ENCODE data around the gene SDK1. TPM values are rescaled to one million over a fixed set of nuclear protein-coding genes. Genes with fewer than 3 reads are reported as not detected.

SDK1 gene
- total and polyA plus RNA-seq, 2 experiments from 2014 or later = not detected

- no peak overlapping the region for H2AFZ ChIP-seq
- no peaks in the 10 kb centered on the region for H3K9me2 ChIP-seq (ENCODE audit: insufficient read depth)
- peaks cover 3% of the 10 kb centered on the region for H3K9me3 ChIP-seq (ENCODE audit: low read depth)
- no peak overlapping the region for H3K4me3 ChIP-seq
- no peaks in the 10 kb centered on the region for H3K36me3 ChIP-seq (ENCODE audit: low read depth)
- DNase-seq = no peak
- TF ChIP-seq EZH2 (IDR thresholded peaks at IDR 0.05; ENCODE audit: insufficient read depth, poor library complexity, severe bottlenecking) (no peak), EZH2phosphoT487 (IDR thresholded peaks at IDR 0.05; ENCODE audit: insufficient read depth, low read depth) (no peak)
- no peak overlapping the region for H3K9ac ChIP-seq
- 28 to 60% methylated on average over 3 to 8 of the region's 8 CpGs for WGBS, 2 experiments (ENCODE audit: low coverage in 1 of 2, low lambda C conversion rate in 2 of 2, missing lambda C conversion rate in 2 of 2)
- H3K4me2 ChIP-seq (ENCODE audit: unreplicated experiment) = no peak overlapping the region
- H3K27ac ChIP-seq = no peak overlapping the region
- H3F3A ChIP-seq (ENCODE audit: insufficient read depth) = no peaks in the 10 kb centered on the region
- no peaks in the 10 kb centered on the region for H4K20me1 ChIP-seq (ENCODE audit: insufficient read depth)
- H3K79me2 ChIP-seq (ENCODE audit: insufficient read depth) = no peaks in the 10 kb centered on the region
- no peaks in the 10 kb centered on the region for H3K4me1 ChIP-seq (ENCODE audit: insufficient read depth)
- no peaks in the 10 kb centered on the region for H3K27me3 ChIP-seq (replicated peaks; ENCODE audit: insufficient read depth)
- in situ Hi-C loops (cut with MboI) = no loop called here
Observed at GRCh38 chr7:4000934-4001333, 699.9 kb downstream of the SDK1 start.

GRCh38 chr7:4001742-4002141 is 700.7 kb downstream of the SDK1 start:
- in situ Hi-C loops (cut with MboI) = no loop called here
- H3K9me3 ChIP-seq (ENCODE audit: low read depth) = peaks cover under 1% of the 10 kb centered on the region
- no peaks in the 10 kb centered on the region for H3K9me2 ChIP-seq (ENCODE audit: insufficient read depth)
- TF ChIP-seq EZH2phosphoT487 (IDR thresholded peaks at IDR 0.05; ENCODE audit: insufficient read depth, low read depth) (no peak), EZH2 (IDR thresholded peaks at IDR 0.05; ENCODE audit: insufficient read depth, poor library complexity, severe bottlenecking) (no peak)
- H3K4me1 ChIP-seq (ENCODE audit: insufficient read depth) = no peaks in the 10 kb centered on the region
- H3K27me3 ChIP-seq (replicated peaks; ENCODE audit: insufficient read depth) = no peaks in the 10 kb centered on the region
- H3K4me3 ChIP-seq = no peak overlapping the region
- DNase-seq = no peak
- no peaks in the 10 kb centered on the region for H3F3A ChIP-seq (ENCODE audit: insufficient read depth)
- no peaks in the 10 kb centered on the region for H3K79me2 ChIP-seq (ENCODE audit: insufficient read depth)
- WGBS, 2 experiments (ENCODE audit: low coverage in 1 of 2, low lambda C conversion rate in 2 of 2, missing lambda C conversion rate in 2 of 2) = 18 to 29% methylated on average over 4 of the region's 4 CpGs
- H3K4me2 ChIP-seq (ENCODE audit: unreplicated experiment) = no peak overlapping the region
- no peak overlapping the region for H3K9ac ChIP-seq
- no peak overlapping the region for H3K27ac ChIP-seq
- no peaks in the 10 kb centered on the region for H3K36me3 ChIP-seq (ENCODE audit: low read depth)
- H2AFZ ChIP-seq = no peak overlapping the region
- no peaks in the 10 kb centered on the region for H4K20me1 ChIP-seq (ENCODE audit: insufficient read depth)

- no peak for DNase-seq
- Histone ChIP-seq H3K27me3 (replicated peaks; ENCODE audit: insufficient read depth) (no peaks in the 10 kb centered on the region), H3F3A (ENCODE audit: insufficient read depth) (no peaks in the 10 kb centered on the region), H4K20me1 (ENCODE audit: insufficient read depth) (no peaks in the 10 kb centered on the region), H3K9me3 (ENCODE audit: low read depth) (no peaks in the 10 kb centered on the region), H3K4me1 (ENCODE audit: insufficient read depth) (no peaks in the 10 kb centered on the region), H2AFZ (no peak overlapping the region), H3K9ac (no peak overlapping the region), H3K79me2 (ENCODE audit: insufficient read depth) (no peaks in the 10 kb centered on the region), H3K4me2 (ENCODE audit: unreplicated experiment) (no peak overlapping the region), H3K9me2 (ENCODE audit: insufficient read depth) (no peaks in the 10 kb centered on the region), H3K4me3 (no peak overlapping the region), H3K27ac (no peak overlapping the region), H3K36me3 (ENCODE audit: low read depth) (no peaks in the 10 kb centered on the region)
- no peak for TF ChIP-seq EZH2phosphoT487 (IDR thresholded peaks at IDR 0.05; ENCODE audit: insufficient read depth, low read depth)
- no peak for TF ChIP-seq EZH2 (IDR thresholded peaks at IDR 0.05; ENCODE audit: insufficient read depth, poor library complexity, severe bottlenecking)
- 56 to 63% methylated on average over 9 of the region's 9 CpGs for WGBS, 2 experiments (ENCODE audit: low coverage in 1 of 2, low lambda C conversion rate in 2 of 2, missing lambda C conversion rate in 2 of 2)
- in situ Hi-C loops (cut with MboI) = no loop called here
Observed at GRCh38 chr7:4003503-4003902, 702.5 kb downstream of the SDK1 start.

- 59 to 62% methylated on average over 11 of the region's 11 CpGs for WGBS, 2 experiments (ENCODE audit: low coverage in 1 of 2, low lambda C conversion rate in 2 of 2, missing lambda C conversion rate in 2 of 2)
- H3K4me1 ChIP-seq (ENCODE audit: insufficient read depth) = no peaks in the 10 kb centered on the region
- H2AFZ ChIP-seq = no peak overlapping the region
- no peak overlapping the region for H3K4me2 ChIP-seq (ENCODE audit: unreplicated experiment)
- H3K27ac ChIP-seq = no peak overlapping the region
- no peak overlapping the region for H3K4me3 ChIP-seq
- no peaks in the 10 kb centered on the region for H3K9me2 ChIP-seq (ENCODE audit: insufficient read depth)
- no peaks in the 10 kb centered on the region for H3K79me2 ChIP-seq (ENCODE audit: insufficient read depth)
- no peaks in the 10 kb centered on the region for H3K36me3 ChIP-seq (ENCODE audit: low read depth)
- H3K27me3 ChIP-seq (replicated peaks; ENCODE audit: insufficient read depth) = no peaks in the 10 kb centered on the region
- in situ Hi-C loops (cut with MboI) = no loop called here
- no peak for TF ChIP-seq EZH2phosphoT487 (IDR thresholded peaks at IDR 0.05; ENCODE audit: insufficient read depth, low read depth)
- no peak for TF ChIP-seq EZH2 (IDR thresholded peaks at IDR 0.05; ENCODE audit: insufficient read depth, poor library complexity, severe bottlenecking)
- DNase-seq = no peak
- no peaks in the 10 kb centered on the region for H3K9me3 ChIP-seq (ENCODE audit: low read depth)
- H3K9ac ChIP-seq = no peak overlapping the region
- H3F3A ChIP-seq (ENCODE audit: insufficient read depth) = no peaks in the 10 kb centered on the region
- no peaks in the 10 kb centered on the region for H4K20me1 ChIP-seq (ENCODE audit: insufficient read depth)
Observed at GRCh38 chr7:4006687-4007086, 705.6 kb downstream of the SDK1 start.

All from GM23248 (cell line).